HG02973 (cell line): ENCODE results near the gene SOX13.
"Not testable (repeated sequence)": the region's sequence is repeated elsewhere in the genome, so short reads cannot be mapped to it uniquely, and the experiment has no call there.

Experiments used
- ATAC-seq: cut with Tn5 transposase; IDR thresholded peaks from one replicate; pipeline ENCODE4 v1.9.1; 2021; ENCODE audit warnings: moderate library complexity; ENCODE audit not compliant: unreplicated experiment

Gene SOX13

DNA sequence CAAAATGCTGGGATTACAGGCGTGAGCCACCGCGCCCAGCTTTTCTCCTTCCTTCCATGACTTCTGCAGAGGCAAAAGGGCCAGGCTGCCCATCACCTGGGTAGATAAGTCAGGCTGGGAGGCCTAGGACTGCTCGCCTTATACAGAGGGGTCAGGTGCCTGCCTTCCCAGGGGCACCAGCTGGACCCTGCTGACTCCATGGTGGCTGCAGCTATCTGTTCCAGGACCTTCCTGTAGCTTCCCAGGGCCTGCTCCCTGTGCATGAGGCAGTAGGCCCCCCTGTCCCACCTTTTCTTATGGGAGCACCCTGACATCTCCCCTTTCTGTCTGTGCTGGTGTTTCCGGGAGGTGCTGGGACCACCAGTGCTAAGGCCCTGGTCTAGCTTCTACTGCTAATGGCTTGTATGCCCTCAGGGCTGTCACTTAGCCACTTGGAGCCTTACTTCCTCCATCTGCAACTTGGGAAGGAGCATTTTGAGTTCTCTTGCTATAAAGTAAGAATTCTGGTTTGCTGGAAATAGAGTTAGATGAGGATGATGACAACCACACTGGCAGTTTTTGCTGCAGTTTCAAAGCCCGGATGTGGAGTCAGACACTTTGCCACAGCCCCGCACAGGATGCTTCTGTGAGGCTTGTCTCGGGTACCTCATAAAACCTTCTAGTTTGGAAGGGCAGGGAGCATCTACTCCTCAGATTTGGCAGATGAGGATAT, 14.4 kb downstream of the SOX13 start:
- ATAC-seq, result no peak

DNA sequence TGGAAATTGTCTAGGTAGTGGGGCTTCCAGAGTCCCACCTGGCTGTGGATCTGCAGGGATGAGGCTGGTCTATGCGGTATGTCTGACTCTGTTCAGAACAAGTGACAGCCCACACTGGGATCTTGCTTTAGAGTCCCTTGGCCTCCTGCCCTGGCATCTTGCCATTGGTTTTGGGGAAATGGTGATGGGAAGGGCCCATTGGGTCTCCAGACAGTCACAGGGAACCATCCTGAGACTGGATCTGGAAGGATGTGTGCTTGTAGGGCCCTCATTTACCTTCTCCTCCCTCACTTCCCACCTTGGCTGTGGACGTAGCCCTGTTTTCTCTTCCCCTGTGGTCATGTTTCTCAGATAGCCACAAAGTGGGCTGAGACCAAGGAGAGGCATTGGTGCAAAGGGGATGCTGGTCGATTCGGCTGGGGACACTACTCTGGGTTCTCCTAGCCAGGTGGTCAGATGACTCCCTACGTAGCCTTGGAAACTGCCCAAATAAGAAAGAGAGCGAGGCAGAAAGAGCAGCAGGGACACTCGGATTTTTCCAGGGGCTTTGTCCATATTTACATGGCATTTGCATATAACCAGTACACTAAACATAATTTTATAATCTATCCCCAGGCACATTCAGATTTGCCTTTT, 15.1 kb downstream of the SOX13 start:
- no peak for ATAC-seq

DNA sequence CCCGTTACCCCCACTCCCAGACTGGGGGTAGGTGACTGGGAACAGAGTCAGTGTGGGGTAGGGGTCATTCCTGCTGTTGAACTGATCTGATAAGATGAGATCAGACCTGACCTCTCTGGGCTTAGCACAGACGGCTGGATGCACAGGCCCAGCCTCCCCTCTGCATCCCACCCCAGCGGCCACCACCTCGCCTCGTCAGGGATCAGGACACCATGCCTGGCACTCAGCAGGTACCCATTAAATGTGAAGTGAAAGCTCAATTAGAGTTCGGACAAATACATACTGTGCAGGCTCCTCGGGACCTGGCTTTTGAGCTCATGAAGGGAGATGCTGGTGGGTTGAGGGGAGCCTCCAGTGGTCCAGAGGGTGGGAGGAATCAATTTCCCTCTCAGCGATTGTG, 15.7 kb downstream of the SOX13 start:
- no peak for ATAC-seq

DNA sequence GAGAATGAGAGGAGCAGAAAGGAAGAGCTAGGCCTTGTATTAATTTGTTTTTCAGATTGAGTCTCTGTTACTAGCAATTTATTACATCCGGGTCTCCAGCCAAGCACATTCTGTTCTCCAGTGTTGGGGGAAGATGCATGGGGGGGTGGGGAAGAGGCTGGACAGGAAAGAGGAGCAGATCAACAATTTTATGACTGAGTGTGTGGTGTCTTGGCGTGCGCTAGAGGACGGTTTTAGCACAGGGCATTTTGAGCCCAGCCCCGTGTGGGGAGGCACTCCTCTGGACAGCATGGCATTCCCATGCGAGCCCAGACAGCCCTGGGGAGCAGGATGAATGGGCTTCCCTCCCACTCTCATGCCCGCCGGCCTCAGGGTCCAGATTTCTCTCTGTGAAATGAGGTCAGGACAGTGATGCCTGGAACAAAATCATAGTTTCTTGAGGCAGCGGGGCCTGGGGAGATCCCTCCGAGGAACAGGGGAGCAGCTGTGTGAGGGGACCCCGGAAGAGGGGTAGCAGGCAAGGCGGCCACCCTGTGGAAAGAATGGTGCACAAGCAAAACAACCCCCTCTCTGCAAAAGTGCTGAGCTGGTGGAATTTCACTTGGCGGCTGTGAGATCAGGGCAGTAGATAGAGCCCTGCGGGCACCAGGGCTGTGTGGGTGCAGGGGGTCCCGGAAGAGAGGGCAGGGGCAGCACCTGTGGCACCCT, 16.3 kb downstream of the SOX13 start:
- no peak for ATAC-seq

DNA sequence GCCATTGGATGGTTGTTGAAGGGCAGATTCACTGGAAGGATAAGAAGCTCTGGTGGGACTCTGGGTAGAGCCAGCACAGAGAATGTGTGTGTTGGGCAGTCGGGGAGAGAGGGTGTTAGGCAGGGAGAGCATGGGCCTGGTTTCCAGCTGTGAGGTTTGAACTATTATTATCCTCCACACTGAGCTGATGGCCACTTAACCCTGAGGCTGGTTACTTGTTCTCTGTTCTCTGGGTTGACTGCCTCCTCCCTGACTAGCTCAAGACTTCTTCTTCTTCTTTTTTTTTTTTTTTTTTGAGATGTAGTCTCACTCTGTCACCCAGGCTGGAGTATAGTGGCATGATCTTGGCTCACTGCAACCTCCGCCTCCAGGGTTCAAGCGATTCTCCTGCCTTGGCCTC, 17.2 kb downstream of the SOX13 start:
- not testable (repeated sequence) for ATAC-seq

DNA sequence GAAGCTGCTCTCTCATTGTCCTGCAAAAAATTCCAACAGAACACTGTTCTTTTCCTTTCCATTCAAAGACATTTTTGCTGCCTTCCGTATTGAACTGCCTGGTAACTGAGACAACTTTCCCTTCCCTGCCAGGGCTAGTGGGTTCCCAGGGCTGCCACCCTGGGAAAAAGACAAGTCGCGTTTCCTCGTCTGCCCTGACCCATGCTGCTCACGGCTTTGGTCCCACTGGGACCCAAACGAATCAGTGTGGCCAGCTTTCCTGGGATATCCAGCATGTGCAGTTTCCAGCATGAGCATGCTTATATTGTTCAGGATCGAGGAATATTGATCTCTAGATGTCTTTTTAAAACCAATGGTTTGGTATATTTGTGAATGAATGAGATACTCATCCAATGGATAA, 18.2 kb downstream of the SOX13 start:
- no peak for ATAC-seq

DNA sequence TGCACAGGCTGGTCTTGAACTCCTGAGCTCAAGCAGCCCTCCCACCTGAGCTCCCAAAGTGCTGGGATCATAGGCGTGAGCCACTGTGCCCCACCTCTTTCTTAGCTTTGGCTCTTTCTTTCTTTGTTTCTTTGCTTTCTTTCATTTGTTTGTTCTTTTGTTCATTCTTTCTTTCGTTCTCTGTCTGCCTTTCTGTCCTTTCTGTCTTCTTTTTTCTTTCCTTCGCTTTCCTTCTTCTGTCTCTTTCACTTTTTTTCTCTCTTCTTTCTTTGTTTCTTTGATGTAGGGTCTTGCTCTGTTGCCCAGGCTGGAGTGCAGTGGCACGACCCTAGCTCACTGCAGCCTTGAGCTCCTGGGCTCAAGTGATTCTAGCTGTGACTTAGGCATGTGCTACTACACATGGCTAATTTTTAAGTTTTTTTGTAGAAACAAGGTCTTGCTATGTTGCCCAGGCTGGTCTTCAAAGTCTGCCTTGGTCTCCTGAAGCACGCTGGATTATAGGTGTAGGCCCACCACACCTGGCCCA, 18.9 kb downstream of the SOX13 start:
- ATAC-seq, result no peak

DNA sequence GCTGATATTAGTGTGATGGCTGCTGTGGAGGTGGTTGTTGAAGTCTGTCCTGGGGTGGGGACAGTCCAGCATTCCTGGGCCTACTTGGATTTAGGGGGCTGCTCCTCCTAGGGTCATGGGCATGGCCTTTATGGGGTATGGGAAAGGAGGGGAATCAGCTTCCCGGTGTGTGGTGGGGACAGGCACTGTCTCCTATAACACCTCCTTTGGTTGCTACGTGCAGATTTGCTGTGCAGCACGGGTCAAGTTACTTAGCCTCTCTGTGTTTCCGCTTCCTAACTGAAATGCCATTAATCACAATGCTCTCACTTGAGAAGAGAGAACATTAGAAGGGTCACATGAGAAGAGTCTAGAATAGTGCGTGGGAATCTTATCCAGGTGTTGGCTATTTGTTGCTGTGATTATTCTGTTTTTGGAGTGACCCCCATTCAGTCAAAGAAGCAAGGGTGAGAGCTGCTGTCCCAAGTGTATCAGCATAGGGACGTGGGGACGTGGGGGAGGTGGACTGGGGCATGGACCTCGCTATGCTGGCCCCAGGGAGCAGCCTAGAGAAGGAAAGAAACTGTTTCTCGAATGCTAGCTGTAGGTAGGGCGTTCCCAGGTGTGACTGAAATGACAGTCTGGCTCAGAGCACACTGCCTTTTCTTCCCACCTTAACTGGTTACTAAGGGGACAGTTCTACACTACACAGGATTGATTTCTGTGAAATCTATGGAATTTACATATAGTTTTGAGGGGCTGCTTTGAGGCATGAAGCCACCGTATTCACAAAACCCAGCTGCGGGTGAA, 19.9 kb downstream of the SOX13 start:
- no peak for ATAC-seq

DNA sequence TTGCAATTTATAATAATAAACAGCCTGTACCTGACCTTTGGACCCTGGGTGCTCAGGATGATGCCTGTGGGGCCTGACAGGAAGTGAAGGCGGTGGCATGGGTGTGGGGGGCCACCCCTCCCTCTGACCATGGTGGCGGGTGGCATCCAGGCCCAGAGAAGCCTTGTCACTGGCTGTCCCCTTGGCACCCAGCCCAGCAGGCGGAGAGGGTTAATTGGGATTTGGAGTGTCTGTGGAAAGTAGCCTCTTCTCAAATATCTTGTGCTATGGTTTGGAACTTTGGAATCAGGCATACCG, 20.5 kb downstream of the SOX13 start:
- no peak for ATAC-seq

DNA sequence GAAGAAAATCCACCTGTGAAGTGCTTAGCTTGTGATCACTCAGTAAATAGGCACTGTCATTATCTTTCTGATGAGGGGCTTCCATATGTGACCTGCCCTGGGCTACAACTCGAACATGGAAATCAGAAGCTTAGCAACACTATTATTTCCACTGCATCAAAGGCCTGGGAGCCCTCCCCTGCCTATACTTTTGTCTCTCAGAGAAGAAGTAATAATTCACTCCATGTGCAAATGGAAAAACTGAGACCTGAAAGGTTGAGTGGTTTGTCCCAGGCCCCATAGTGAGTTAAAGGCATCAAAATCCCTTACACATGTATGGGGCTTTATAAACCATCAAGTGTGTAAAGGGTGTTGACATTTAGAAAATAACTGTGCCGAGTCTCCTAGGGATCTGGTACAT, 20.9 kb downstream of the SOX13 start:
- no peak for ATAC-seq

DNA sequence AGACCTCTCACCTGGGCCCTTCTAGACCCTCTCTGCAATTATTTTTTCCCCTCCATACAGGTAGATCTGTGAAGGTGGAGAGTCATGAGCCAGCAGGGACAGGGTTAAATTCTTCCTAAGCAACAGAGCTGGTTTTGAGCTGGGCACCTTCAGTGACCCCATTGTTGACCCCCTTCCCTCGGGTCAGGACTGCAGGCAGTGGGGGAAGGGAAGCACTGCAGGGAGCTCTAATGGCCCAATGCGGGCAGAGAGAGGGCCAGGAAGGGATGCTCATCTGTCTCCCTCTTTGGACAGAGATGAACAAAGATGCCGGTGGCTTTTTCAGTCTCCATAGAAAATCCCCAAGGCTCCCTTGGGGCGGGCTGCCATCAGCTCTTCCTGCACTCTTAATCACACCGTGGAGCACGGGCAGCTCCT, 21.4 kb downstream of the SOX13 start:
- no peak for ATAC-seq

DNA sequence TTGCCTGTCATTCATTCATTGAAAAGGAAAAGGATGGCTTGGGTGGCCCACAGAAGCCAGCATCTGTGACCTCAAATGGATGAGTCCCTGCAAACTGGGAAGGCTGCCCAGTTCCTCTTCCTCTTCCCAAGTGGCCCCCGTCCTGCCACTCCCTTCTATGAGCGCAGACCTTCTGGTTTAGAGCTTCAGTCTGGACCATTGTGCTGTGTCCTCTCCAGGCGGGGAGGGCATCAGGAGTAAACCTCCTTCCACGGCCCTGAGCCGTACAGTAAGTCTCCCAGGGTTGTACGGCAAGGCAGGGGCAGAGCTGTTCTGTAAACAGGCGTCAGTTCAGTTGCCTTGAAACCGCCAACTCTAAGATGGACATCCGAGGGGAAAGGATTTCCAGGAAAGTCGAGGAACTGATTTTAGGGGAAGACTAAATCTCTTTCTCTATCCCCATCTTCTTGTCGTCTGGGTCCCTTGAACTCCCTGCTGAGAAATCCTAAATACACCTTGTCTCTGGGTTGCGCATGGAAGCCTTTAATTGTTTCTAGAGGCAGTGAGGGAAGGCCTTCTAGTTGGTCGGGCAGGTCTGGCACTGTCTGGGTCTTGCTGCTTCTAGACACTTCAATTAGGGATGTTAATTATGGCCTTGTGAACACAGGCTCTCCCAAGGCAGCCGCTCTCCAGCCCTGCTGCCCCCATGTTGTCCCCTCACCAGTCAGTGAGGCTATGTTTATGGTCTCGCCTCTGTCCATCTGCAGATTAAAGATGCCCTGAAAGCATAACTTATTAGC, 22.1 kb downstream of the SOX13 start:
- no peak for ATAC-seq

DNA sequence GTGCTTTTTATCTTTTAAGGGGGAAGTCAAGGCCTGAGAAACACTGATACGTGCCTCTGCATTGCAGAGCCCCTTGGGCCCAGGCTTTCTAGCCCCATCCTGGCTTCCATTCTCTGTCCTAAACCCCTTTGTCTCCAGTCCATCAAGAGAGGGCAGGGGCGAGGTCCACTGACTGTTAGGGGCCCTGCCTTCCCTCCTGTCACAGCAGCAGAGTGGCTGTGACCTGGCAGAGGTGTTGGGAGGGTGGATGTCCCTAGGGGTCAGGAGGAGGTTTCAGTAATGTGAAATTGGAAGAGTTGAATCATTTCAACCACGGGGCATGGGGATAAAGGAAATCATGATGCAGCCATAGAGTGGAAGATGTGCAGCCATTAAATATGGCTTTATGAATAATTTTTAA, 24.0 kb downstream of the SOX13 start:
- ATAC-seq, result no peak

DNA sequence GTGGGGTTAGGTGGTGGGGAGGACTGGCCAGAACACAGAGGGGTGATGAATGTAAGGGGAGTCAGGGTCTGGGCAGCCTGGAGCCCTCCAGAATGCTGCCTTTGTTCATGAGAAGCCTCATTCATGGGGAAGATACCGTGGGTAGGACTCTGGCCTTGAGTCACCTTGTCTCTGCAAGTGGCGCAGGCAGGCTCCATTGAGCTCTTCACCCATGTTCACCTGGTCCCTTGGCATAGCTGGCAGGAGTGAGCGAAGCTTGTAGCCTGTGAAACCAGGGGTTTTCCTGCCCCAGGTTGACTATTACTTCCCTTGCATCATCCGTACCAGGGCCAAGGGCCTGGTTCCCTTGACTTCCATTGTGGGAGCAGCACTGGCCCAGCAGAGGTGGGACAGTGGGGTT, 25.8 kb downstream of the SOX13 start:
- ATAC-seq, result no peak

DNA sequence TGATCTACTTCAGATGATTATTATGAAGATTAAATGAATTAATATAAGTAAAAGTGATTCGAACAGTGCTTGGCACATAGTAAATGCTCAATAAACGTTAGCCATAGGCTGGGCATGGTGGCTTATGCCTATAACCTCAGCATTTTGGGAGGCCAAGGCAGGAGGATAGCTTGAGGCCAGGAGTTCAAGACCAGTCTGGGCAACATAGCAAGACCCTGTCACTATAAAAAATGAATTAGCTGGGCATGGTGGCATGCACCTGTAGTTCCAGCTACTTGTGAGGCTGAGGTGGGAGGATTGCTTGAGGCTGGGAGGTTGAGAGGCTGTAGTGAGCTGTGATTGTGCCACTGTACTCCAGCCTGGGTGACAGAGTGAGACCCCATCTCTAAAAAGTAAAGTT, 26.8 kb downstream of the SOX13 start:
- ATAC-seq, result not testable (repeated sequence)

DNA sequence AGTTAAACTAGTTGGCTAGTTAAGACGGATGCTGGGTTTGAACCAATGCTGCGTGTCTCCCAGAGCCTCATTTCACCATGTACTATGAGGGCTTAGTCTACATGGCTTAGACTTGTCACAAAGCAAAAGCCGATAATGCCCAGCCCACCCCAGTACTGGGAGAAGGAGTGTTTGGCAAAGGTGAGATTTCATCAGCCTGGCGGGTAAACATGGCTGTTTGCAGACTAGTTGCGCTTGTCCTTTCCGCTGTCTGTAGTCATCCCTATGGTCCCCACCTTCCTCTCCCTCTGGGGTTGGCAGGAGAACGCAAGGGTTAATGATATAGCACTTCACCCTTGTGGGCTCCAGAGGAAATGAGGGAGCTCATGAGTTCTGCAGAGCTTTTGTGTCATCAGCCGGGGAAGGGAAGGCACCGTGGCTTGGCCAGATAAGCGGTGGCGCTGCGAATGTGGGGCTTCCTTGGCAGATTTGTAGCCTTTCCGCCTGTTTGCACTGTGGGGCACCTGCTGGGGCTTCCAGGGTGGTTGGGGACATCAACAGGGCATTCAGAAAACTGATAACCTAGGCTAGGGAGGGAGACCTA, 29.2 kb downstream of the SOX13 start:
- ATAC-seq, result no peak

DNA sequence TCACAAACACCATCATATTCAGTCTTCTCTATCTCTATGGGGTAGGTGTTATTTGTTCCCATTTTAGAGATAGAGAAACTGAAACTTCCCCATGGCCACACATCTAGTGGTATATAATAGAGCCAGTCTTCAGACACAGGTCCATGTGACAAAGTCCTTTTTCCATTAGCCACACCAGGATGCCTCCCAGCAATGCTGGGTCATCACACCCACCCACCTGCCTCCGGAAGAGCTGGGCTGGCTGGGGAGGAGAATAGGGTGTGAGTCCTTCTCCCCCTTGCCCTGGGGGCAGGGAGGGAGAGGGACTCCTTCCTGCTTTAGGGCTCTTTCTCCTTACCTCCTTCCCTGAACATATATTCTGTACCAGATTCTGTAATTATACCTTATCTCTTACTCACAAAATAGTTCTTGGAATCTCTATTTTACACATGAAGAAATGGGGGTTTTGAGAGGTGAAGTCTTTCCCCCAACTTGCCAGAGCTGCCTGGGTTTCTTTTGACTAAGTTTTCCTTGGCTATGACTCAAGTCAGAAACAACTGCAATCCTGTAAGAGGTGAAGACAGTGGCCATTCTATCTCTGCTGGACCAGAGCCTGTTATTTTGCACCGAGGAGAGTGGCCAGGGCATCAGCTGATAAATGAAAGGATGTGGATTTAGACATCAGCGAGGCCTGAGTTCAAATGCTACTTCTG, 30.0 kb downstream of the SOX13 start:
- ATAC-seq, result no peak

DNA sequence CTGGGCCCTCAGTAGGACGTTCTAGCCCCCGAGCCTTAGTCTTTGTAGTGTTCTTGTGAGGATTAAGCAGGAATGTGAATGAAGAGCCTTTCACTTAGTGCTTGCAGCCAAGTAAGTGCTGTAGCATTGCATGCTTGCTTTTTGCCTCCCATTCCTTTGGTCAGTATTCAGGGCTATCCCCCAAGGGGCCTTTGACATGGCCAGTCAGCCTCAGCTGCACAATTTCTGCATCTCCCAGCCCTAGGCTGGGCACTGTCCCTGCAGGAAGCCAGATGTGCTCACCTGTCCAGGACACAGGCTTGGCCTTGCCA, 30.5 kb downstream of the SOX13 start:
- no peak for ATAC-seq

DNA sequence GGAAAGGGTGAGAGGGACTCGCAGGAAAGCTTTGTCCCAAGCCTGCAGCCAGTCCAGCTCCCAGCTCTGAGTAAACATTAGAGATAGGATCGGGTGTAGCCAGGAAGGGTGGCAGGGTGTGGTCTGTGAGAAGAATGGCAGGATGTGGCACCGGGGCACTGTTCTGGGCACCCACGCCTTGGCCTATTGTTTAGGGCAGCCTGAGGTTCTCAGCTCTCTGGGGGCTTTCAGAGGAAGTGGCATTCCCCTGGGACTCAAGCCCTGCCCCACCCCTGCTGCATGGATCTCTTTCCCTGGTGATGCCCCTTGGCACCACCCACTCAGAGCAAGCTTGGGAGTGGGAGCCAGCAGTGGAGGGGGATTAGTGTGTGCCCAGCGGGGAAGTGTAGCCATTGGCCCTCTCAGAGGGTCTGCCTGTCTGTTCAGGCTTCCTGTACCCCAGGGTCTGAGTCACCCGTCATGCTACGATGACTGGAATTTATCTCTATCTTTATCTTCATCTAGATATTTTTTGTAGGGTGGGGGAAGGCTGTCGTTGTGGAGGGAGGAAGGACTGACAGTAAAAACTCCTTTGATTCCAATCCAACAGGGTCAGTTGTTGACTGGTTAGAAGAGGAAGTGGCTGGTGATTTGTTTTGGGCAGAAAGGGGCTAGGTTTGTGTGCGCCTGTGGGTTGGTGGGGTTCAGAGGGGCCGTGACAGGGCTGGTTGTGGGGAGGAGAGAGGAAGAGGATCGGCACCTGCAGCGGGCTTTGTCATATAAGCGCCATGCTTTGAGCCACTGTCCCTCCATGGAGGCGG, 31.6 kb downstream of the SOX13 start:
- no peak for ATAC-seq
